ENCODE data around the gene DZIP3. TPM values are rescaled to one million over a fixed set of nuclear protein-coding genes. Genes with fewer than 3 reads are reported as not detected.
A peak's percentile ranks its signal among the peaks of the same experiment; 100 is the strongest.

Gene DZIP3
- total and polyA plus RNA-seq, 7 experiments from 2014 or later, result 4.5 to 17.3 (median 14.5) TPM

- H3K9me3 Mint-ChIP-seq, result no peaks in the 10 kb centered on the region
- peaks cover 0 to 12% (median 0%) of the 10 kb centered on the region in 7 donors for H3K4me1 Mint-ChIP-seq
- no peak overlapping the region for H3K4me3 Mint-ChIP-seq
- ChIA-PET CTCF (interaction anchor here (0.6 to 2.6 kb wide), 18 partner anchors 9 to 877 kb away, joined by 3 to 9 read pairs (median 4); partner anchors contain the start of genes CIP2A and DZIP3), POLR2A (interaction anchor here (1.0 kb wide), 1 partner anchor 37 kb away, joined by 3 read pairs; the partner anchor contains the start of genes CIP2A and DZIP3)
- Histone ChIP-seq H3K36me3 (ENCODE audit: control insufficient read depth in 2 of 3, insufficient read depth in 3 of 3, low read length in 3 of 3) (no peaks in the 10 kb centered on the region), H3K27me3 (ENCODE audit: control insufficient read depth in 2 of 2, insufficient read depth in 2 of 2, low read length in 2 of 2) (no peaks in the 10 kb centered on the region), H3K4me1 (ENCODE audit: control insufficient read depth in 2 of 2, insufficient read depth in 2 of 2, low read length in 2 of 2) (no peaks in the 10 kb centered on the region), H3K27ac (ENCODE audit: low read depth, low read length) (no peak overlapping the region), H3K9me3 (ENCODE audit: control insufficient read depth in 2 of 3, low read length in 3 of 3) (no peaks in the 10 kb centered on the region), H3K4me3 (ENCODE audit: low read length) (no peak overlapping the region)
- ATAC-seq (peak; percentile 66), DNase-seq (peak in 7 of 9 donors; percentile 4 to 40 (median 28))
- intact Hi-C loops (cut with micrococcal nuclease), result loop anchor here (1.0 to 10.0 kb wide), 13 partner anchors 36 to 1316 kb away; partner anchors contain the start of genes CIP2A (in 1 of the 2) and DZIP3 (in 1 of the 2)
- H3K27me3 Mint-ChIP-seq, result no peaks in the 10 kb centered on the region
- H3K27ac Mint-ChIP-seq, result no peak overlapping the region
- H3K36me3 Mint-ChIP-seq, result peaks cover 0 to 17% (median 4%) of the 10 kb centered on the region in 5 donors
These were observed 37.0 kb upstream of the DZIP3 start for GRCh38 chr3:108552267-108553159.

DNA sequence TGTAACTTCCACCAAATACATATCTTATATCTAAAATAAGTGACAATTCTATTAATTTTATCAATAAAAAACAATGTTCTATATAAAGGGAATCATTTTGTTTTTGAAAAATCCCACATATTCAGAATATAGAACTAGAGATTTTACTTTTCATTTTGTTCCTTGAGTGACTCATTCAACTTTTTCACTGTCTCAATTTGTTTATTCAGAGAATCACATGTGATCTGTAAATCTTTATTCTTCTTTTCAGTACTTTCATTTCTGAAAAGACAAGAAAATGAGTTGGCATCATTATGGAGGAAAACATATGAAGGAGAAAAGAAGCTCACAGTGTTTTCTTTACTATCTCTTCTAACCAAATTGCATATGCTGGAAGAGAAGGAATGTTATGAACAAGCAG is 35.3 kb upstream of the DZIP3 start:
- Mint-ChIP-seq H3K27me3 (no peaks in the 10 kb centered on the region), H3K27ac (no peak overlapping the region)

GRCh38 chr3:108554913-108555571 is 34.5 kb upstream of the DZIP3 start:
- no peak overlapping the region for H3K27ac ChIP-seq (ENCODE audit: low read depth, low read length)
- CTCF ChIA-PET, result interaction anchor here (0.6 kb wide), 1 partner anchor 64 kb away, joined by 3 read pairs; no protein-coding TSS in a partner anchor
- H3K27me3 ChIP-seq (ENCODE audit: control insufficient read depth in 2 of 2, insufficient read depth in 2 of 2, low read length in 2 of 2), result no peaks in the 10 kb centered on the region
- H3K9me3 Mint-ChIP-seq, result no peaks in the 10 kb centered on the region
- peaks cover 0 to 12% (median 0%) of the 10 kb centered on the region in 7 donors for H3K4me1 Mint-ChIP-seq
- no peak for ATAC-seq
- DNase-seq, result no peak
- peak overlapping the region in 2 of 9 donors; percentile 14 to 19 for H3K27ac Mint-ChIP-seq
- no peaks in the 10 kb centered on the region for H3K27me3 Mint-ChIP-seq
- H3K36me3 ChIP-seq (ENCODE audit: control insufficient read depth in 2 of 3, insufficient read depth in 3 of 3, low read length in 3 of 3), result no peaks in the 10 kb centered on the region
- H3K4me3 Mint-ChIP-seq, result no peak overlapping the region
- peaks cover 0 to 19% (median 11%) of the 10 kb centered on the region in 5 donors for H3K36me3 Mint-ChIP-seq
- intact Hi-C loops (cut with micrococcal nuclease), result loop anchor here (5.0 to 10.0 kb wide), 6 partner anchors 403 to 1123 kb away; no protein-coding TSS in a partner anchor
- no peak overlapping the region for H3K4me3 ChIP-seq (ENCODE audit: low read length)
- no peaks in the 10 kb centered on the region for H3K9me3 ChIP-seq (ENCODE audit: control insufficient read depth in 2 of 3, low read length in 3 of 3)
- POLR2A ChIA-PET, result no interaction called here
- H3K4me1 ChIP-seq (ENCODE audit: control insufficient read depth in 2 of 2, insufficient read depth in 2 of 2, low read length in 2 of 2), result no peaks in the 10 kb centered on the region

More for the DNA sequence above, 35.3 kb upstream of the DZIP3 start:
- no peak overlapping the region for H3K4me3 Mint-ChIP-seq
- H3K9me3 Mint-ChIP-seq, result no peaks in the 10 kb centered on the region
- Histone ChIP-seq H3K4me3 (ENCODE audit: low read length) (no peak overlapping the region), H3K36me3 (ENCODE audit: control insufficient read depth in 2 of 3, insufficient read depth in 3 of 3, low read length in 3 of 3) (no peaks in the 10 kb centered on the region), H3K4me1 (ENCODE audit: control insufficient read depth in 2 of 2, insufficient read depth in 2 of 2, low read length in 2 of 2) (no peaks in the 10 kb centered on the region), H3K9me3 (ENCODE audit: control insufficient read depth in 2 of 3, low read length in 3 of 3) (no peaks in the 10 kb centered on the region), H3K27ac (ENCODE audit: low read depth, low read length) (no peak overlapping the region), H3K27me3 (ENCODE audit: control insufficient read depth in 2 of 2, insufficient read depth in 2 of 2, low read length in 2 of 2) (no peaks in the 10 kb centered on the region)
- H3K4me1 Mint-ChIP-seq, result peaks cover 0 to 10% (median 0%) of the 10 kb centered on the region in 7 donors
- H3K36me3 Mint-ChIP-seq, result peaks cover 0 to 18% (median 9%) of the 10 kb centered on the region in 5 donors
- intact Hi-C loops (cut with micrococcal nuclease), result loop anchor here (5.0 to 10.0 kb wide), 6 partner anchors 402 to 1122 kb away; no protein-coding TSS in a partner anchor
- ATAC-seq (no peak), DNase-seq (no peak)
- ChIA-PET CTCF (no interaction called here), POLR2A (no interaction called here)

GRCh38 chr3:108555966-108556581 is 33.4 kb upstream of the DZIP3 start:
- no peak overlapping the region for H3K4me3 ChIP-seq (ENCODE audit: low read length)
- Mint-ChIP-seq H3K27me3 (no peaks in the 10 kb centered on the region), H3K4me1 (peaks cover 0 to 12% (median 0%) of the 10 kb centered on the region in 7 donors), H3K27ac (no peak overlapping the region), H3K36me3 (peaks cover 0 to 23% (median 11%) of the 10 kb centered on the region in 5 donors), H3K4me3 (no peak overlapping the region), H3K9me3 (no peaks in the 10 kb centered on the region)
- H3K36me3 ChIP-seq (ENCODE audit: control insufficient read depth in 2 of 3, insufficient read depth in 3 of 3, low read length in 3 of 3), result no peaks in the 10 kb centered on the region
- ChIA-PET CTCF (interaction anchor here (0.6 kb wide), 1 partner anchor 358 kb away, joined by 3 read pairs; no protein-coding TSS in a partner anchor), POLR2A (no interaction called here)
- intact Hi-C loops (cut with micrococcal nuclease), result loop anchor here in 1 of 2 donors (10.0 kb wide), 1 partner anchor 801 kb away; no protein-coding TSS in a partner anchor
- no peak for ATAC-seq
- no peaks in the 10 kb centered on the region for H3K4me1 ChIP-seq (ENCODE audit: control insufficient read depth in 2 of 2, insufficient read depth in 2 of 2, low read length in 2 of 2)
- H3K9me3 ChIP-seq (ENCODE audit: control insufficient read depth in 2 of 3, low read length in 3 of 3), result no peaks in the 10 kb centered on the region
- no peak overlapping the region for H3K27ac ChIP-seq (ENCODE audit: low read depth, low read length)
- H3K27me3 ChIP-seq (ENCODE audit: control insufficient read depth in 2 of 2, insufficient read depth in 2 of 2, low read length in 2 of 2), result no peaks in the 10 kb centered on the region
- no peak for DNase-seq

GRCh38 chr3:108562565-108562964 is 27.0 kb upstream of the DZIP3 start:
- peaks cover 0 to 15% (median 0%) of the 10 kb centered on the region in 7 donors for H3K4me1 Mint-ChIP-seq
- ChIA-PET CTCF (interaction anchor here (1.8 kb wide), 1 partner anchor 10 kb away, joined by 6 read pairs; no protein-coding TSS in a partner anchor), POLR2A (no interaction called here)
- no peaks in the 10 kb centered on the region for H3K27me3 Mint-ChIP-seq
- Histone ChIP-seq H3K4me3 (ENCODE audit: low read length) (no peak overlapping the region), H3K27ac (ENCODE audit: low read depth, low read length) (no peak overlapping the region), H3K36me3 (ENCODE audit: control insufficient read depth in 2 of 3, insufficient read depth in 3 of 3, low read length in 3 of 3) (no peaks in the 10 kb centered on the region), H3K4me1 (ENCODE audit: control insufficient read depth in 2 of 2, insufficient read depth in 2 of 2, low read length in 2 of 2) (no peaks in the 10 kb centered on the region), H3K27me3 (ENCODE audit: control insufficient read depth in 2 of 2, insufficient read depth in 2 of 2, low read length in 2 of 2) (no peaks in the 10 kb centered on the region), H3K9me3 (ENCODE audit: control insufficient read depth in 2 of 3, low read length in 3 of 3) (no peaks in the 10 kb centered on the region)
- DNase-seq, result no peak
- no peak for ATAC-seq
- H3K4me3 Mint-ChIP-seq, result no peak overlapping the region
- H3K9me3 Mint-ChIP-seq, result no peaks in the 10 kb centered on the region
- H3K27ac Mint-ChIP-seq, result no peak overlapping the region
- peaks cover 0 to 26% (median 11%) of the 10 kb centered on the region in 5 donors for H3K36me3 Mint-ChIP-seq
- intact Hi-C loops (cut with micrococcal nuclease), result no loop called here

DNA sequence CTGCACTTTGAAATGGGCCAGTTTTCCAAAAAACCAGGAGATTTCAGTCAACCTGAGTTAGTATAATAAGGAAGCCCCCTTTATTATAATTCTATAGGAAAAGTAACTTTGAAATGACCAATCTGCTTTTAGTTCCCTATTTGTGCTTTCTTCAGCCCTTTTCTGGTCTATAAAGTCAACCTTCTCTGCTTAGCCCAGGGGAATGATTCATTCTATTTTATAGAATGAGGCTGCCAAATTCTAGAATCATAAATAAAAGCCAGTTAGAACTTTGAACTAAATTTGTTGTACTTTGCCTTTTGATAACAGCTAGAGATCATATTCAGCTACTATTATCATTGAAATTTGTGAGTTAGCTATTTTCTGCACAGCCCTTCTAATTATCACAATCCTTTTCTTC is 25.0 kb upstream of the DZIP3 start:
- H3K27me3 ChIP-seq (ENCODE audit: control insufficient read depth in 2 of 2, insufficient read depth in 2 of 2, low read length in 2 of 2), result no peaks in the 10 kb centered on the region
- H3K4me1 ChIP-seq (ENCODE audit: control insufficient read depth in 2 of 2, insufficient read depth in 2 of 2, low read length in 2 of 2), result no peaks in the 10 kb centered on the region
- DNase-seq, result no peak
- no peak overlapping the region for H3K27ac ChIP-seq (ENCODE audit: low read depth, low read length)
- POLR2A ChIA-PET, result interaction anchor here (0.5 kb wide), 1 partner anchor 360 kb away, joined by 3 read pairs; no protein-coding TSS in a partner anchor
- Mint-ChIP-seq H3K4me1 (peaks cover 0 to 13% (median 0%) of the 10 kb centered on the region in 7 donors), H3K4me3 (no peak overlapping the region), H3K36me3 (peaks cover 0 to 26% (median 0%) of the 10 kb centered on the region in 5 donors), H3K27me3 (no peaks in the 10 kb centered on the region), H3K9me3 (no peaks in the 10 kb centered on the region), H3K27ac (no peak overlapping the region)
- H3K9me3 ChIP-seq (ENCODE audit: control insufficient read depth in 2 of 3, low read length in 3 of 3), result no peaks in the 10 kb centered on the region
- no peak for ATAC-seq
- H3K36me3 ChIP-seq (ENCODE audit: control insufficient read depth in 2 of 3, insufficient read depth in 3 of 3, low read length in 3 of 3), result no peaks in the 10 kb centered on the region
- CTCF ChIA-PET, result no interaction called here
- intact Hi-C loops (cut with micrococcal nuclease), result no loop called here
- no peak overlapping the region for H3K4me3 ChIP-seq (ENCODE audit: low read length)

All from naive thymus-derived CD4-positive, alpha-beta T cell (primary cell).